Activated naive CD4-positive, alpha-beta T cell treated with Interleukin-2 at 50 U/mL for 16 hours (primary cell): ENCODE data around the gene RCOR1.

Source experiments
- DNase-seq: peaks from one replicate; pipeline ENCODE4 v3.0.0-alpha.2; 2020

RCOR1 gene

DNA sequence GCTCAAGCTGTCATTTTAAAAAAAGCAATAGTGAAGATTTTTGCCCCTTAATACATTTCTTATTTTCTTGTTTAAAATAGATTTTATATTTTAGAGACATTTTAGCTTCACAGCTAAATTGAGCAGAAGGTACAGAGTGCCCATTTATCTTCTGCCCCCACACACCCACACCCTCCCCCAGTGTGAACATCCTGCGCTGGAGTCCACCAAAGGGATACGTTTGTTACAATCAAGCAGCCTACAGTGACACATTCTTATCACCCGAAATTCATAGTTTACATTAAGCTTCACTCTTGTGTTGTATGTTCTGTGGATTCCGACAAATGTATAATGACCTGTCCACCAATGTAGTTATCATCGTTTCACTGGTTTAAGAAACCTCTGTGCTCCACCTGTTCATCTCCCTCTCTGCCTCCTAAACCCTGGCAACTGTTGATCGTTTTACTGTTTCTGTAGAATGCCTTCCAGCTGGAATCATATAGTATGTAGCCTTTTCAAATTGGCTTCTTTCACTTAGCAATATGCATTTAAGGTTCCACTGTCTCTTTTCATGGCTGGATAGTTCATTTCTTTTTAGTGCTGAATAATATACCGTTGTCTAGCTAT lies 93.8 kb downstream of the RCOR1 start:
- no peak for DNase-seq

DNA sequence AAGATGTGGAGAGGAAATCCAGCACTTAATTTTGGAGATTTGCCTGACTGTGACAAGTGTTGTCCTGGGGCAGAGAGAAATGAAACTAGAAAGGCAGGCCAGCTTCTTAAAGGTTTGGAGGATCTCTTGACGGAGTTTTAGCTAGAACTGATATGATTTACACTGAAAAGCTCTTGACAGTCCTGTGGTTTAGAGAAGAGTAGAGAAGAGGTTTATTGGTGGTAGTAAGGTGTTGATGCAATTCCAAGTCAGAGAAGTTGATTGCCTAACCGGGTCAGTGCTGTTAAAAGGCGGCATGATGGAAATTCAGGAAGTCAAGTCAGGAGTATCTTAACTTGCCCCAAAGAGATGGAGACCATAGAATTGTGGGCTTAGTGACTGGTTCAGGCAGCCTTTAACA lies 95.8 kb downstream of the RCOR1 start:
- DNase-seq = no peak

GRCh38 chr14:102690509-102691286 lies 98.2 kb downstream of the RCOR1 start:
- DNase-seq = no peak

- DNase-seq = no peak
Observed at GRCh38 chr14:102691763-102692162, 99.3 kb downstream of the RCOR1 start.

DNA sequence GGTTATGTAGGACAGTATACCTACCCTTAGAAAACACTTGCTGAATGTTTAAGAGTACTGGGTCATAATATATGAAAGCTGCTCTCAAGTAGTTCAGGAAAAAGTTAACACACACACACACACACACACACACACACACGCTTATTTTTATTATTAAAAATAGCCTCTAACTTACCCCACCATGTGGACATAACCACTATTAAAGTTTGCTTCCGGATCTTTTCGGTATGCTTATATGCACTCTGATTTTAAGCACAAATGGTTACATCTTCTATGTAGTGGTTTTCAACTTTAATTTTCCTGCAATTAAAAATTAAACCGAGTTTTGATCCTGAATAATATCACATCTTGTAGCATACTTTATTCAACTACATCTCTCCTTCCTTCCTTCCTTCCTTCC lies 99.9 kb downstream of the RCOR1 start:
- DNase-seq = no peak

DNA sequence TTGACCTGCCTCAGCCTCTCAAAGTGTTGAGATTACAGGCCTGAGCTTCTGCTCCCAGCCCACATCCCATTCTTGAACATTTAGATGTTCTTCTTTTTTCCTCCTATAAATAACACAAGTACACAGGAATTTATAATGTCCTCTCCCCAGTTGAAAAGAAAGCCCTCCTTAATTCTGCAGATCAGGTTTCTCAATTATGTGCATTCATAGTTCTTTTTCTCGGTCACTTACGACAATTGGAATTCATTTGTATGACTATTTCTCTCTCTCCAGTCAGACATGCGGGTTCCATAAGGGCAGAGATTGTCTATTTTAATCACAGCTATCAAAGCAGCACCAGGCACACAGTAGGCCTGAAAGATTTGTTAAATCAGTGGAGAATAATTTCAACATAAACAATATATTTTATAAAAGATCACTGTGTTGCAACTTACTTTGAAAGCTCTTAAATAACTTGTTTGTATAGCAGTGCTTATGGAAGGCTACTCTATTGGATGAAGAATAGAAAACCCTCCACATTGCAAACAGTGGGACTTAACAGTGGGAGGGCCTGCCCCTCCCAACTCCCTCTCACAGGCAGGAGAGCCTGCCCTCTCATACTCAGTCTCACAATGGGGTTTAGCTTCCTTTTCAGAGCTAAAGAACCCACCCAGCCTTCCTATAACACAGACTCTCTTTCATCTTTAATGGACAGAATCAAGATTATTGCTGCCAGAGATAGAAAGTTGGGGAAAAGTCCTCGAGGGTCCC lies 100.7 kb downstream of the RCOR1 start:
- no peak for DNase-seq

- DNase-seq = peak; percentile 44
Observed at GRCh38 chr14:102694530-102695166, 102.2 kb downstream of the RCOR1 start.

DNA sequence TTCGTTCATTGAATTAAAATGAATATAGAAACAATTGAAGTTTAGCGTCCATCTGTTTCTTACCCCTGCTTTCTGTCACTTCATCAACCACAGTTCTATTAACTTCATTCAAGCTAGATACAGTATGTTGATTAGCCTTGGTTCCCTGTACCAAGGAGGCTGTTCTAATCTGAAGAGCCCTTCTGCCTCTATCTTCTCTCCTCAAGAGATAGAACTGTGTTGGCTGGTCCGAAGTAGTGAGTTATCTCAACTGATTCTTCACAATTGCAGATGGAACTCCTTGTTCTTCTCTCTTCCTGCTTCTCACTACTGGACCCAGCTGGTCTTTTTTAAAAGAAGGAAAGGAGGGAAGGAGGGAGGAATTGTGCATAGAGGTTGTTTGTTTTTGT lies 102.7 kb downstream of the RCOR1 start:
- DNase-seq = no peak

- no peak for DNase-seq
Observed at GRCh38 chr14:102696332-102696731, 103.9 kb downstream of the RCOR1 start.

- DNase-seq = no peak
Observed at GRCh38 chr14:102696856-102697495, 104.5 kb downstream of the RCOR1 start.

DNA sequence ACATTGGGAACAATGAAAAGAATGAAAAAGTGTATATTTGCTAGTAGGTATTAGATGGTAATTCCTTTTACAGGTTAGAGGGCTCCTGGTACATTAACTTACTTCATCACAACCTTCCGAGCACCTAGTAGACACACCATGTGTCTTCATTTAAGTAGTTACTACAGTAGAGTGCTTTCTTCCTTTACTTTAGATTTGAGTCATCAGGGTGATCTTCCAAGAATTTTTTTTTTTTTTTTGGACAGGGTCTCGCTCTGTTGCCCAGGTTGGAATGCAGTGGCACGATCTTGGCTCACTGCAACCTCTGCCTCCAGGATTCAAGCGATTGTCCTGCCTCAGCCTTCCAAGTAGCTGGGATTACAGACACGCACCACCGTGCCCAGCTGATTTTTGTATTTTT lies 105.1 kb downstream of the RCOR1 start:
- DNase-seq = no peak

DNA sequence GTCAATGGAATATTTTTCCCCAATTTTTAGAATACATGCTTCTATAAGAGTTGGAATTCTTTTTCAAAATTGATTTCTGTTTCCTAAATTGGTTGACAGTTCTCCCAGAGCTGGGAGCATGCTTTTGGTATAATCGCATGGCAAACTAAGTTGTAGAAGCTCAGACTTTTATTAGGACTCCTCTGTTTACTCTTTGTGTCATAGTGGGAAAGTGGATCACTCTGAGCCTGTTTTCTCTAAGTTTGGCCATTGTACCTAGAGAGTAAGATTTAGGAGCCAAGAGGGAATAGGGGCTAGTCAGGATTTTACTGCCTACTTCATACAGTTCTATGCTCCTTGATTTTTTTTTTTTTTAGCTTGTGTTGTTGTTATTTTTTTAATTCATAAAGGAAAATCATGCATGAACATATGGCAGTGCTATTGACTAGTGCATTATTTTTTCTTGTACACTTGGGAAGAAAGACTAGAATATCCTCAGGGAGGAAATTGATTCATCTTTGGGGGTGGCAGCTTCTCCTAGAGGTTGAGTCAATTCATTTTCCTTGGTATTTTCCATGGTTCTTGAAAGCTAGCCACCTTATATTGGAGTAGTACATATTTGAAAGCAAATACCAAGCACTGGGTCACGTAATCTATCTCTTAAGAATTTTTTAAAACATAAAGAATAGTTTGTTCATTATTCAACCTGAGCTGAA lies 107.1 kb downstream of the RCOR1 start:
- no peak for DNase-seq

DNA sequence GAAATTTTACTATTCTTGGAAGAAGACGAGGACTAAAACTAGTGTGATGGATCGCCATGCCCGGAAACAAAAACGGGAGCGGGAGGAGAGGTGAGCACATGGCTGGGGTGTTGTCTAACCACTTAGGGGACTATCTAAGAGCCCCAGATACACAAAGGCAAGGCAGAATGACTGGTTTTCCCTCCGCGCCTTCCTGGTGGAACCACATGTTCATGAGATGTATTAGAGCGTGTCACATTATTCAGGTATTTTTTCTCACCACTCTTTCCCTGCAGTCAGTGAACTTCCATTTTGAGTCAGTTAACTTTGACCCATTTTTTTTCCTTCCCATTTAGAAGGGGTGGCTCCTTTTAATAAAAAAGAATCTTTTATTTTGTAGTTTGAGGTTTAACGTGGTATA lies 116.0 kb downstream of the RCOR1 start:
- no peak for DNase-seq

GRCh38 chr14:102711207-102711606 lies 118.8 kb downstream of the RCOR1 start:
- no peak for DNase-seq

DNA sequence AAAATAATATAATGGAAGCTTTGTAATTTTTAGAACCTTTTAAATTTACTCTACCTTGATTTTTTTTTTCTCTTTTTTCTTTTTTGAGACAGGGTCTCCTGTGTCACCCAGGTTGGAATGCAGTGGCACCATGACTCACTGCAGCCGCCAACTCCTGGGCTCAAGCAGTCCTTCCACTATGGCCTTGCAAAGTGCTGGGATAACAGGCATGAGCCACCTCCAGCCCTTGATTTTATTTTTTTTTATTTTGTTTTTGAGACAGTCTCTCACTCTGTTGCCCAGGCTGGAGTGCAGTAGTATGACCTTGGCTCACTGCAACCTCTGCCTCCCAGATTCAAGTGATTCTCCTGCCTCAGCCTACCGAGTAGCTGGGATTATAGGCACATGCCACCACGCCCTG lies 119.5 kb downstream of the RCOR1 start:
- no peak for DNase-seq

- no peak for DNase-seq
Observed at GRCh38 chr14:102717276-102717675, 124.8 kb downstream of the RCOR1 start.

DNA sequence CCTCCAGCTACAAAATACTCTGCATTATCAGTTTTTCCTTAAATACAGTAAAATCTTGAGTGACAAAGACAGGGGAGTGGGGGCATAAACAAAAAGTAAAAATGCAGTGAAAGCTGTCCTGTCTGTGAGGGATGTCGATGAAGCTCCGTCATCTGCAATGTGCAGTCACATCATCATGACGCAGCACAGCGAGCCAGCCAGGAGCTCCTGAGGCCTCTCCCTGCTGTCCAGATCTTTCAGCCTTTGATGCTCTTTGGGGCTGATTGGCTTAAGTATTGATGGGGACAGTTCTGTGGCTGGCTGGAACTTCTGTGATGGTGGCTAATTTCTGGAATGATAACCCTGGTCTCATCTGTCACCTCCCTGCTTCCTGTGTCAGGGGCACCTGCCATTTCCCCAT lies 130.2 kb downstream of the RCOR1 start:
- no peak for DNase-seq

DNA sequence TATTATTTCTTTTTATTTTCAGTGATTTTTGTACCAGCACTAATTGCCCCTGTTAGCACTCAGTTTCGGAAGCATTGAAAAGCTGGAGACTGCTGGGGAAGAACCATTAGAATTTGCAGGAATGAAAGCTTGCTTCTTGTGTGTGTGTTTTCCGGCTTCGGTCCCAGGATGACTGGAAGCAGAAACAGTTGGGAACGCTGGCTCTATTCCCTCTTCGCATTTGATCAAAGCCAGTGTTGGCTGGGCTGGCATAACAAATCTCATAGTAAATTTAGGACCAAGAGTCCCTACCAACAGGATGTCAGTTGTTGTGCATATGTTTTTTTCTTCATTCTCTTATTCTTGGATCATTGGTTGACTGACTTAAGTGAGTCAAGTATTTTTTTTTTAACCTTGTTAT lies 131.2 kb downstream of the RCOR1 start:
- DNase-seq = no peak

DNA sequence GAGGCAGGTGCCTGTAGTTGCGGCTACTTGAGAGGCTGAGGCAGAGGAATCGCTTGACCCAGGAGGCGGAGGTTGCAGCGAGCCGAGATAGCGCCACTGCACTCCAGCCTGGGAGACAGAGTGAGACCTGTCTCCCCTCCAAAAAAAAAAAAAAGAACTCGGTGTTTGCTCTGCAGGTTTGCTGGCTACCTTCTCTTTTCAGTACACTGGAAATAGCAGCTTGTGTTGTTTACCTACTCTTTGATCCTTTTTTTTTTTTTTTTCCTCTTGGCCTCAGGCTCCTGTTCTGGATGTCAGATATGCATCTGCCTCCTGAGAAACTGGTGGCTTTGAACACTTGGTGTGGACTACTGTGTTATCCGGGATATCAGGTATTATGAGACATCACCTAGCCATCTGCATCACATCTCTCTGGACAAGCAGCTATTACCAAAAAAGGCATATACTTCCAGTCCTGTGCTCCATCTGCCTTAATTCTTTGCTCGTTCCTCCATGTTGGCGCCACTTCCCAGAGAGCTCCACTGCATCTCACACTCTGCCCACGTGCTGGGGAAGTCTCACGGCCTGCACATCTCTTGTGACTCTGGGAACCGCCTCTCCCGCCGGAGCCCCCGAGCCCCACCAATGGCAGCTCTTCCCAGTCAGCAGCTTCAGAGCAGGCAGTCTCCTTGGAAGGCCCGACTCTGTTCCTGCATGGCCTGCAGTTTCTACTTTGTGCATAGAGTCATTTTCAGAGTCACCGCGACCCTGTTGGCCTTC lies 133.9 kb downstream of the RCOR1 start:
- no peak for DNase-seq

GRCh38 chr14:102727336-102728095 lies 135.1 kb downstream of the RCOR1 start:
- DNase-seq = no peak

DNA sequence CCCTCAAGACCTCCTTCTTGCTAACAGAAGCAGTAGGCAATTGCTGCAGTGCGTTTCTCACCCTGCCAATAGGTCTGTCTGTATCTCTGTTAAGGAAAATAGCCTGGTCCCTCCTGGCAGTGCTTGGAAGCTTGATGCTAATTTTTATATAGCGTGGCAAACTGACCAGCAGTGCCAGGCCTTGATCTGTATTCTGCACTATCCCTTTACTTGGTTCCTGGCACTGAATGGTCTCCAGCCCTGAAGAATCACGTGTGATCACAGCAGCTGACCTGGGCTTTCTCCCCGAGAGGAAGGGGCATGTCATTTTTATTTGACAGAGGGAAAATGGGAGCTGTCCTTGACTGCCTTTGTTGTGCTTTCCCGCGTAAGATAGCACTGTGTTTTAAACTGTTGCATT lies 136.1 kb downstream of the RCOR1 start:
- DNase-seq = no peak
